Keratinocyte (primary cell): ENCODE results near the gene SMARCD3. TPM values are rescaled to one million over a fixed set of nuclear protein-coding genes. Genes with fewer than 3 reads are reported as not detected.

Source experiments
- DNase-seq: peaks from one replicate; pipeline ENCODE4 v3.0.0-alpha.2; 2011; ENCODE audit warnings: low read depth, missing footprints, low spot score
- FAIRE-seq: peaks from 2 replicates; lab custom pipeline; 2011; peaks lifted over from hg19 to GRCh38; lab: Jason Lieb, UNC
- H2AFZ ChIP-seq: 2 replicates; pipeline ENCODE4 v1.6.0; 2012; ENCODE audit warnings: low read length, control low read depth, inconsistent platforms; ENCODE audit not compliant: control insufficient read depth
- H3K27ac ChIP-seq: 2 replicates; pipeline ENCODE4 v1.5.1; 2011; ENCODE audit warnings: low read length; ENCODE audit not compliant: control insufficient read depth, insufficient read depth
- H3K27me3 ChIP-seq: 3 replicates; pipeline ENCODE4 v1.6.0; 2011; ENCODE audit warnings: low read length; ENCODE audit not compliant: control insufficient read depth, insufficient read depth; ENCODE audit errors: extremely low read depth
- H3K36me3 ChIP-seq, 2 experiments: 2 replicates in 1 of 2; 3 replicates in 1 of 2; pipeline ENCODE4 v1.5.1; 2011; ENCODE audit warnings: low read length in 2 of 2, mild to moderate bottlenecking in 1 of 2; ENCODE audit not compliant: control insufficient read depth in 2 of 2, insufficient read depth in 2 of 2; ENCODE audit errors: extremely low read depth in 1 of 2
- H3K4me1 ChIP-seq: 3 replicates; pipeline ENCODE4 v1.5.1; 2011; ENCODE audit warnings: low read length; ENCODE audit not compliant: control insufficient read depth, insufficient read depth; ENCODE audit errors: extremely low read depth
- H3K4me2 ChIP-seq: 3 replicates; pipeline ENCODE4 v1.6.0; 2011; ENCODE audit warnings: low read depth, low read length; ENCODE audit not compliant: control insufficient read depth, insufficient read depth; ENCODE audit errors: extremely low read depth
- H3K4me3 ChIP-seq, 3 experiments: fragments of 200-600 bp in 1 of 3; sonication (generic) in 1 of 3; 2 replicates in 2 of 3; 3 replicates in 1 of 3; pipeline ENCODE4 v1.5.1; 2011 to 2016; ENCODE audit warnings: low read length in 3 of 3, mild to moderate bottlenecking in 3 of 3, control low read depth in 2 of 3, inconsistent platforms in 1 of 3, low read depth in 1 of 3, mixed read lengths in 1 of 3, mixed run types in 1 of 3, moderate library complexity in 1 of 3; ENCODE audit not compliant: control insufficient read depth in 2 of 3, insufficient read depth in 2 of 3; ENCODE audit errors: extremely low read depth in 1 of 3
- H3K79me2 ChIP-seq: 2 replicates; pipeline ENCODE4 v1.6.0; 2012; ENCODE audit warnings: low read length; ENCODE audit not compliant: control insufficient read depth, insufficient read depth
- H3K9ac ChIP-seq: 3 replicates; pipeline ENCODE4 v1.6.0; 2011; ENCODE audit warnings: low read length; ENCODE audit not compliant: control insufficient read depth, insufficient read depth; ENCODE audit errors: extremely low read depth
- H3K9me1 ChIP-seq: 3 replicates; pipeline ENCODE4 v1.6.0; 2011; ENCODE audit warnings: low read length; ENCODE audit not compliant: control insufficient read depth, insufficient read depth; ENCODE audit errors: extremely low read depth
- H3K9me3 ChIP-seq: 2 replicates; pipeline ENCODE4 v1.5.1; 2012; ENCODE audit warnings: low read depth, low read length; ENCODE audit not compliant: control insufficient read depth
- H4K20me1 ChIP-seq: 3 replicates; pipeline ENCODE4 v1.6.0; 2011; ENCODE audit warnings: low read length; ENCODE audit not compliant: control insufficient read depth, insufficient read depth; ENCODE audit errors: extremely low read depth
- CTCF ChIP-seq, 3 experiments: IDR thresholded peaks in 1 of 3; conservative IDR thresholded peaks in 1 of 3; optimal IDR thresholded peaks in 1 of 3; 2 replicates in 2 of 3; 3 replicates in 1 of 3; pipeline versions ENCODE3 to v1.5.1; 2011; ENCODE audit warnings: low read length in 3 of 3, mild to moderate bottlenecking in 3 of 3, moderate library complexity in 2 of 3, control low read depth in 1 of 3, inconsistent platforms in 1 of 3; ENCODE audit not compliant: insufficient read depth in 2 of 3; ENCODE audit errors: extremely low read depth in 1 of 3
- EZH2 ChIP-seq: IDR thresholded peaks from one replicate; pipeline ENCODE4 v1.6.1; 2012; ENCODE audit warnings: inconsistent platforms, mild to moderate bottlenecking, low read length, moderate library complexity
- dilution Hi-C: fragments of 300-500 bp; cut with MboI; formaldehyde crosslinking; loops from one replicate; pipeline ENCODE4 v1.7.0; 2020; ENCODE audit warnings: low sequenced_read_pairs; ENCODE audit not compliant: extremely low pct_ligation_motif_present
- polyA plus RNA-seq, 5 experiments: library from polyadenylated mRNA; depleted of rRNA in 3 of 5; stranded (reverse) in 3 of 5; stranded (forward) in 1 of 5; unstranded in 1 of 5; fragments of >200 nt; gene quantifications; 1 replicate in 1 of 5; 2 replicates in 3 of 5; 3 replicates in 1 of 5; pipeline versions ENCODE4 v1.2.1 to v1.2.3, GENCODE V29; 2011 to 2012; ENCODE audit warnings: missing spikeins in 2 of 5, low read depth in 1 of 5, low replicate concordance in 1 of 5

SMARCD3 gene
- polyA plus RNA-seq, 1 donor (not counting 4 experiments of a cell fraction or from before 2014, with no cell fraction given), result 3.0 TPM

- FAIRE-seq, result no peak
These were observed 4.9 kb downstream of the SMARCD3 start for GRCh38 chr7:151243408-151244195.

GRCh38 chr7:151243045-151243349 lies 5.5 kb downstream of the SMARCD3 start:
- Histone ChIP-seq H3K9me3 (no peaks in the 10 kb centered on the region), H2AFZ (no peak overlapping the region), H3K36me3 (peaks cover 0 to 6% of the 10 kb centered on the region in 2 experiments), H3K4me2 (no peak overlapping the region), H3K9ac (no peak overlapping the region), H3K27ac (no peak overlapping the region), H3K4me1 (no peaks in the 10 kb centered on the region), H4K20me1 (no peaks in the 10 kb centered on the region), H3K9me1 (no peaks in the 10 kb centered on the region), H3K27me3 (peaks cover 30% of the 10 kb centered on the region), H3K79me2 (no peaks in the 10 kb centered on the region), H3K4me3 (no peak overlapping the region)
- DNase-seq, result no peak
- no peak for TF ChIP-seq EZH2
- no peak for TF ChIP-seq CTCF (optimal IDR thresholded peaks at IDR 0.05 in 1 of 3, IDR thresholded peaks at IDR 0.05 in 1 of 3, conservative IDR thresholded peaks at IDR 0.05 in 1 of 3; ENCODE audit: extremely low read depth in 1 of 3, insufficient read depth in 2 of 3, low read length in 3 of 3)
- FAIRE-seq, result no peak
- dilution Hi-C loops, result no loop called here

More at GRCh38 chr7:151243408-151244195, 4.9 kb downstream of the SMARCD3 start:
- Histone ChIP-seq H3K4me1 (peaks cover 3% of the 10 kb centered on the region), H2AFZ (no peak overlapping the region), H3K9me3 (no peaks in the 10 kb centered on the region), H3K9ac (no peak overlapping the region), H3K27me3 (peaks cover 30% of the 10 kb centered on the region), H3K4me3 (no peak overlapping the region), H3K27ac (no peak overlapping the region), H3K9me1 (no peaks in the 10 kb centered on the region), H3K79me2 (no peaks in the 10 kb centered on the region), H4K20me1 (no peaks in the 10 kb centered on the region), H3K36me3 (peaks cover 0 to 5% of the 10 kb centered on the region in 2 experiments), H3K4me2 (no peak overlapping the region)
- dilution Hi-C loops, result no loop called here
- no peak for DNase-seq
- TF ChIP-seq EZH2 (no peak), CTCF (optimal IDR thresholded peaks at IDR 0.05 in 1 of 3, IDR thresholded peaks at IDR 0.05 in 1 of 3, conservative IDR thresholded peaks at IDR 0.05 in 1 of 3; ENCODE audit: extremely low read depth in 1 of 3, insufficient read depth in 2 of 3, low read length in 3 of 3) (peak in 1 of 3 experiments; percentile 4)
